Stimulated activated CD4-positive, alpha-beta T cell treated with anti-CD3 and anti-CD28 coated beads, Interleukin-4, amount 100 ng/mL, for 1 hour (primary cell): ENCODE measurements around the gene ZBTB1.
"Not testable (repeated sequence)": the region's sequence is repeated elsewhere in the genome, so short reads cannot be mapped to it uniquely, and the experiment has no call there.

Source experiments
- DNase-seq: peaks from one replicate; pipeline ENCODE4 v3.0.0-alpha.2; 2020

The ZBTB1 gene

DNA sequence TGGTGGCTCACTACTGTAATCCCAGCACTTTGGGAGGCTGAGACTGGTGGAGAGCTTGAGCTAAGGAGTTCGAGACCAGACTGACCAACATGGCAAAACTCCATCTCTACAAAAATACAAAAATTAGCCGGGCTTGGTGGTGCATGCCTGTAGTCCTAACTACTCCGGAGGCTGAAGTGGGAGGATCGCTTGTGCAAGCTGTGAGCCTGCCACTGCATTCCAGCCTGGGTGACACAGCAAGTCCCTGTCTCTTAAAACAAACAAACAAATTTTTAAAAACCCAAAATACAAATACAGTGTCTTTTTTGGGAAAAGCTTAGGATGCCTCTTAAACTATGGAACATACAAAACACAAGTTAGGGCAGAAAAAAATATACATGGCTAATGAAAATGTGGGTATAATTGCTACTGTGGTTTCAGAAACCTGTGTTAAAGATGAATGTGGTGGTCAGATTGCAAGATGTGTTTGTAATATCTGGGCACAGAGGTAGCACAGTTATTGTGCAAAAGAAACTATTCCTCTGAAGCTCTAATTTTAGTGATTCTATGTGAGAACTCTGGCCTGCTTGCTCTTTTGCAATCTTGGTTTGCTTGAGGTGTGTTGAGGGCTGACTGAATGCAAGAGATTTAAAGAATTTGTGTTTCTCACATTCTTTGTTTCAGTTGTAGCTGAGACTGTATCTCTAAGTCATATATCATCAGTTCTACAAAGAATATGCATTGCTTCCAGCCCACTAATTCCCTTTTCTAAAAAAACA is 32.1 kb downstream of the ZBTB1 start:
- DNase-seq = no peak

DNA sequence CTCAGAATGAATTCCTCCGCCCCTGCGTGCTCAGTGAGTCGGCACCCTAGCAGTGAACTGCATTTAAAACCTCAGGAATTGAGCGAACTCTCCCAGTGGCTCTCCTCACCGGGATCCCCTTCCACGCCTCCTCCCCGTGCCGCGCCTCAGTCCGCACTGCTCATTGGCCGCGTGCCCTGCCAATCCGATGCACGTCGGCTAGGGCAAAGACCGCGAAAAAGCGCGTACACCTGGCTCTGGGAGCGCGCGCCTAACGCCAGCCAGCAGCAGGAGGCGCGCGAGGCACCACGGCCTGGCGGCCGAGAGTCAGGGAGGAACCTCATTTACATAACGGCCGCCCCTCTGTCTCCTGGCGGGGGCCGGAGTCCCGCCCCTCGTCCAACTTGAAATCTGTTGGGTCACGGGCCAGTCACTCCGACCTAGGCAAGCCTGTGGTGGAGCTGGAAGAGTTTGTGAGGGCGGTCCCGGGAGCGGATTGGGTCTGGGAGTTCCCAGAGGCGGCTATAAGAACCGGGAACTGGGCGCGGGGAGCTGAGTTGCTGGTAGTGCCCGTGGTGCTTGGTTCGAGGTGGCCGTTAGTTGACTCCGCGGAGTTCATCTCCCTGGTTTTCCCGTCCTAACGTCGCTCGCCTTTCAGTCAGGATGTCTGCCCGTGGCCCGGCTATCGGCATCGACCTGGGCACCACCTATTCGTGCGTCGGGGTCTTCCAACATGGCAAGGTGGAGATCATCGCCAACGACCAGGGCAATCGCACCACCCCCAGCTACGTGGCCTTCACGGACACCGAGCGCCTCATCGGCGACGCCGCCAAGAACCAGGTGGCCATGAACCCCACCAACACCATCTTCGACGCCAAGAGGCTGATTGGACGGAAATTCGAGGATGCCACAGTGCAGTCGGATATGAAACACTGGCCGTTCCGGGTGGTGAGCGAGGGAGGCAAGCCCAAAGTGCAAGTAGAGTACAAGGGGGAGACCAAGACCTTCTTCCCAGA is 35.9 kb downstream of the ZBTB1 start, which contains the start of gene HSPA2:
HSPA2 (plus strand) TSS at position 534 of the 995 bp plus-strand sequence; CDS start at position 643, 109 bp downstream.
- peak; percentile 96 for DNase-seq

DNA sequence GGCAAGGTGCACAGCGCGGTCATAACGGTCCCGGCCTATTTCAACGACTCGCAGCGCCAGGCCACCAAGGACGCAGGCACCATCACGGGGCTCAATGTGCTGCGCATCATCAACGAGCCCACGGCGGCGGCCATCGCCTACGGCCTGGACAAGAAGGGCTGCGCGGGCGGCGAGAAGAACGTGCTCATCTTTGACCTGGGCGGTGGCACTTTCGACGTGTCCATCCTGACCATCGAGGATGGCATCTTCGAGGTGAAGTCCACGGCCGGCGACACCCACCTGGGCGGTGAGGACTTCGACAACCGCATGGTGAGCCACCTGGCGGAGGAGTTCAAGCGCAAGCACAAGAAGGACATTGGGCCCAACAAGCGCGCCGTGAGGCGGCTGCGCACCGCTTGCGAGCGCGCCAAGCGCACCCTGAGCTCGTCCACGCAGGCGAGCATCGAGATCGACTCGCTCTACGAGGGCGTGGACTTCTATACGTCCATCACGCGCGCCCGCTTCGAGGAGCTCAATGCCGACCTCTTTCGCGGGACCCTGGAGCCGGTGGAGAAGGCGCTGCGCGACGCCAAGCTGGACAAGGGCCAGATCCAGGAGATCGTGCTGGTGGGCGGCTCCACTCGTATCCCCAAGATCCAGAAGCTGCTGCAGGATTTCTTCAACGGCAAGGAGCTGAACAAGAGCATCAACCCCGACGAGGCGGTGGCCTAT is 36.8 kb downstream of the ZBTB1 start:
- DNase-seq = peak; percentile 11

DNA sequence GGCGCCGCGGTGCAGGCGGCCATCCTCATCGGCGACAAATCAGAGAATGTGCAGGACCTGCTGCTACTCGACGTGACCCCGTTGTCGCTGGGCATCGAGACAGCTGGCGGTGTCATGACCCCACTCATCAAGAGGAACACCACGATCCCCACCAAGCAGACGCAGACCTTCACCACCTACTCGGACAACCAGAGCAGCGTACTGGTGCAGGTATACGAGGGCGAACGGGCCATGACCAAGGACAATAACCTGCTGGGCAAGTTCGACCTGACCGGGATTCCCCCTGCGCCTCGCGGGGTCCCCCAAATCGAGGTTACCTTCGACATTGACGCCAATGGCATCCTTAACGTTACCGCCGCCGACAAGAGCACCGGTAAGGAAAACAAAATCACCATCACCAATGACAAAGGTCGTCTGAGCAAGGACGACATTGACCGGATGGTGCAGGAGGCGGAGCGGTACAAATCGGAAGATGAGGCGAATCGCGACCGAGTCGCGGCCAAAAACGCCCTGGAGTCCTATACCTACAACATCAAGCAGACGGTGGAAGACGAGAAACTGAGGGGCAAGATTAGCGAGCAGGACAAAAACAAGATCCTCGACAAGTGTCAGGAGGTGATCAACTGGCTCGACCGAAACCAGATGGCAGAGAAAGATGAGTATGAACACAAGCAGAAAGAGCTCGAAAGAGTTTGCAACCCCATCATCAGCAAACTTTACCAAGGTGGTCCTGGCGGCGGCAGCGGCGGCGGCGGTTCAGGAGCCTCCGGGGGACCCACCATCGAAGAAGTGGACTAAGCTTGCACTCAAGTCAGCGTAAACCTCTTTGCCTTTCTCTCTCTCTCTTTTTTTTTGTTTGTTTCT is 37.6 kb downstream of the ZBTB1 start:
- DNase-seq = no peak

DNA sequence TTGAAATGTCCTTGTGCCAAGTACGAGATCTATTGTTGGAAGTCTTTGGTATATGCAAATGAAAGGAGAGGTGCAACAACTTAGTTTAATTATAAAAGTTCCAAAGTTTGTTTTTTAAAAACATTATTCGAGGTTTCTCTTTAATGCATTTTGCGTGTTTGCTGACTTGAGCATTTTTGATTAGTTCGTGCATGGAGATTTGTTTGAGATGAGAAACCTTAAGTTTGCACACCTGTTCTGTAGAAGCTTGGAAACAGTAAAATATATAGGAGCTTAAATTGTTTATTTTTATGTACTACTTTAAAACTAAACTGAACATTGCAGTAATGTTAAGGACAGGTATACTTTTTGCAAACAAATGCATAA is 38.2 kb downstream of the ZBTB1 start:
- no peak for DNase-seq

DNA sequence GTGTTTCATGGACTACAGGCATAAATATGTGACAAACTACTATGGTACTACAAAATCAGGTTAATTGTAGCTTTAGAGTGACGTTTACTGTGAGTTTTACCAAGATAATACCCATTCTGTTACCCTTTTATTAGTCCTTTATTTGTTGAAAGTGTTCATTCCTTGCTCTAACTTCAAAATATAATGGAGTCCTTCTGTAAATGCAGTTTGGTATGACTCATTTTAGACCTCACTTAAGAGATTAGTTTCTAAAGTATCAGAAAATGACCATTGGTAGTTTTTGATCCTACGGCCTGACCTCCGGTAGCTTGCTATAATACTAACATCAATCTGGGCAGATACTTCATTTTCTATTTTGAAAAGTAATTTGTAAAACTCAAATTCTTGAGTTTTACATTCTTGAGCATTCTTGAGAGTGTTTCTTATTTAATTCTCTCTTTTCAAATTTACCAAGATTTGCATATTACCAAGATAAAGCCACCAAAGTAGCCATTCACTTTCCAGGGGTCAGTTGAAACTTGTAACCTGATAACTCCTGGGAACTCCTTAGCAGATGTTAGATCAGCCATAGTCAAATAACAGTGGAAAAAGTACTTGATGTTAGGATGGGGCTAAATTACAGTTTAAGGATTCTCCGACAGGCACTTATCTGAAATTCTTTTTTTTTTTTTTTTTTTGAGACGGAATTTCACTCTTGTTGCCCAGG is 40.2 kb downstream of the ZBTB1 start:
- no peak for DNase-seq

DNA sequence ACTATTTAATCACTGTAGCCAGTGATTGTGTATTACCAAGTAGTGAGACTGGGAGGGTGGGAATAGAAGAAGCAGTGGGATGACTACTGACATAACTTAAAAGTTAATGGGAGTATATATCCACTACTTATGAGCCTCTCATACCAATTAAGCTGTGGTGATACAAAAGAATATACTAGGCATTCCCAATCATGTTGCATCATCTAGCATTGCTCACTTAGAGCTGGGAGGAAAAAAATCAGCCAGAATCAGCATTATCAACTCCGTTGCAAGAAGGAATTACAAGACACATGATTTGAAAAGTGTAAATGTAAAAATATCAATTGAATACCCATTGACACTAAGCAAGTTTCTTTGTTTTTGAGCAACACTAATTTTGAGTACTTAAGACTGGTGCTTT is 44.4 kb downstream of the ZBTB1 start:
- DNase-seq = no peak

DNA sequence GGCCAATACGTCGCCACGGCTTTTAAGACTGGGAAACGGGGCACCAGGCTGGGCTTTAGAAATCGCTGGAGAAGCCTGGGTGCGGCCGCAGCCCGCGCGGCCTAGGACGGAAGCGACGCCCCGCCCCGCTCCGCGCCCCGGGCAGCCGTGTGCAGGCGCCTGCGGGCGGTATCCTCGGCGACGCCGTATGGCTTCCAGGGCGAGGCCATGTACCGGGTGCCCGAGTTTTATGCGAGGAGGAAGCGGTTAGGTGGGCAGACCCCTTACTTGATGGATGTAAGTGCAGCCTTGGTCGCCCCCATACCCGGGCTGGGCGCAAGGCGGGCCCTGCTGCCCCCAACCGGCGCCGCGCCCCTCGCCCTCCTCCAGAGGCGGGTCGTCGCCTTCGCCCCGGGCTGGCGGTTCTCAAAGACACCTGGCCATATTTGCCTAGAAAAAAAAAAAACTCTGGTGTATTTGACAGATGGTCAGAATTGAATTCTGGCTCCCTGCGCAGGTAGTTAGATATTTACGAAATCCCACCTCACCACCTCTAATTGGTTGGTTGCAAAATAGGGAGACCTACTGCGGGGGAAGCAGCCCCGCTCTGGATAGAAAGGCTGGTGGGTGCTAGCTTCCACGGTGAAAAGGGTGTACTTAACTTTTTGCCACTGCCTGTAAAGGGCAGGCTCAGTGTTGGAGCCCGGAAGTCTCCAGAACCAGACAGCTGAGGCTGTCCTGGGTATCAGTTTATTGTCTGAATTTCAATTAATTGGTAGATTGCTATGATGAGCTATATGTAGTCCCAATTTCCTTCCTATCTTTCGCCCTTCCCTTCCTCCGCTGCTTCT is 45.4 kb downstream of the ZBTB1 start, which contains the start of gene PPP1R36:
PPP1R36 (plus strand) TSS at position 171 of the 830 bp plus-strand sequence; CDS start at position 208, 37 bp downstream.
- peak; percentile 53 for DNase-seq

DNA sequence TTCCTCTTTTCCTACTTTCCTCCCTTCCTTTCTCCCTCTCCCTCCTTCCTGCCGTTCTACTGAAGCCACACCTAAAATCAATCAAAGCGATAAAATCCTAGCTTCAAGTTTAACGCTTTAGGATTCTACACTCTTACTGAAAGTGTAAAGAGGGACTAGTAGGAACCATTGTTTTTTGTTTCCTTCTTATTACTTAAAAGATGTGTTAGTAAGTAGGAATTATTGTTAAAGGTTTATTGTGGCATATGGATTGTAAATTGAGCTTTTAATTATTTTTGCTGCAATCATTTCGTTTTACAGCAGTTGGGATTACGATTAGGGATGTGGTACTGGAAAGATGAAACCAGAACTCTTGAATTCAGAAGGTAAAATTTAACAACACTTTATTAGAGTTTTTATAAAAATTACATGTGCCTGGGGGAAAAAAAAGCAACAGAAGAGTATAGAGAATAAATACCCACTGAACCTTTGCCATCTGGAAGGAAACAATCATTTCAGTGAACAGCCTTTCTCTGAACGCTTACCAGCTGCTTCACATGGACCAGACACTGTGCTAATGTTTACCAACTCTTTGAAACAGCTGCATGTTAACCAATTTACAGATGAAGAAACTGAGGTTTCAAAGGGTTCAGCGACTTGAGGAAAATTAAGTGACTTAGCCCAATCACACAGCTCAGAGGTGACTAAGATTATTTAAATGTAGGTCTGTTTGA is 46.2 kb downstream of the ZBTB1 start:
- DNase-seq = no peak

DNA sequence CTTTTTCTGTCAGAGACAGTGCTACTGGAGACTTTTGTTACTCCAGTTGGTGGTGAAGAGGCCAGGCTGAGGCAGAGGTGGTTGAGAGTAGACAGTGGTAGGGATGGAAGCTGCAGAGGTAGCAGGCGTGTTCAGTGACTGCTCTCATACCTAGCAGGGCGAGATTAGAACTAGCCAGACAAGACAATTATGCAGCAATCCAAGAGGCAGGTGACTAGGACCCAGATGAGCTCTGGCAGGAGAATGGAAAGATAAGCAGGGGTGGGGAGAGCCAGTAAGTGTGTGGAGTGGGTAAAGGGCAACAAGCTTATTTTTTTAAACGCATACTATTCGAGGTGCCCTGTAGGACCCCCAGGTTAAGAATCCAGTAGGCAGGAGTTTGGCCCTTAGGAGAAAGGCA is 50.0 kb downstream of the ZBTB1 start:
- no peak for DNase-seq

DNA sequence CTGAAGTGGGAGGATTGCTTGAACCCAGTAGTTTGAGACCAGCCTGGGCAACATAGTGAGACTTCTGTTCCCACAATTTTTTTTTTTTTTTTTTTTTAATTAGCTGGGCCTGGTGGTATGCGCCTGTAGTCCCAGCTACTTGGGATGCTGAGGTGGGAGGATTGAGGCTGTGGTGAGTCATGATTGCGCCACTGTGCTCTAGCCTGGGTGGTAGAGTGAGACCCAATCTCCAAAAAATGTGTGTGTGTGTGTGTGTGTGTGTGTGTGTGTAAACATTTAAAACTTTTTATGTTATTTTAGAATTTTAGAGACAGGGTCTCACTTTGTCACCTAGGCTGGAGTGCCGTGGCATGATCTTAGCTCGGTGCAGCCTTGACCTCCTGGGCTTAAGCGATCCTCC is 52.0 kb downstream of the ZBTB1 start:
- no peak for DNase-seq

DNA sequence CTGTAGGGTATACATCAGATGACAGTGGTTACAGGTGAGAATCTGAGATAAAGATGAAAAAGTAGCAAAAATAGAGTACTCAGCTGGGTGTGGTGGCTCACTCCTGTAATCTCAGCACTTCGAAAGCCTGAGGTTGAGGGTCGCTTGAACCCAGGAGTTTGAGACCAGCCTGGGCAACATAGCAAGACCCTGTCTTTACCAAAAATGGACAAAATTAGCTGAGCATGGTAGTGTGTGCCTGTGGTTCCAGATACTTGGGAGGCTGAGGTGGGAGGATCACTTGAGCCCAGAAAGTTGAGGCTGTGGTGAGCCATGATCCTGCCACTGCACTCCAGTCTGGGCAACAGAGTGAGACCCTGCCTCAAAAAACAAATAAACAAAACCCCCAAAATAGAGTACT is 53.6 kb downstream of the ZBTB1 start:
- DNase-seq = not testable (repeated sequence)

DNA sequence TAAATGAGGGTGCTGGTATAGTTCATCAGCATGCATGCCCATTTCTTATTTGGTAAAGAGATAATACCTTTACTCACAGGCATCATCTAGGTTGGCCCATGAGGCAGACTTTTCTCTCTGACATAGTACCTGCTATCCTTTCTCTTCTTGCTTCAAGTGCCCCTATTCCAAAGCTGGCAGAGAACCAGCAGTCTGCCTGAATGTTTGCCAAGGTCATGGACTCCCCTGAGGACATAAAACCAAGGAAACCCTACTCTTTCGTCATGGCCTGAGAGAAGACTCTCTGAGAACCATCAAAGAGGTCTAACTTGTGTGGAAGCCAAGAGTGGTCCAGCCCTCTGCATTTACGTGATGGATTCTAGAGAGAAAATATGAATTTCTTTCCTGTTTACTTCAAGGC is 57.1 kb downstream of the ZBTB1 start:
- DNase-seq = no peak

DNA sequence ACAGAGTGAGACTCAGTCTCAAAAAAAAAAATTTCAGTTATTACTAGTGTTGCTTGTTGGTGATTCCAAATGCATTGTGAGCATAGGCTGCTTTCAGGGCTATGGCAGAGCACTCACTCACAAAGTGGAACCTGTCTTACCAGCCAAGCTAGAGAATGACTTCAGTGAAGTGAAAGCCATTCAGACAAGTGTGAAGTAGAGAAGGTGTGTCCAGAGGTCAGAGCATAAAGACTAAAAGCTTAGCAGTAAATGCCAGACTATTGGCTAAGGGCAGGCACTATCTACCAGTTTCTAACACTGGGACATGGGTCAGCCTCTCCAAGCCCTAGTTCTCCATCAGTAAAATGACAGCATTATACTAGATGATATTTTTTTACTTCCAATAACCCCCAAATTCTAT is 57.9 kb downstream of the ZBTB1 start:
- no peak for DNase-seq

DNA sequence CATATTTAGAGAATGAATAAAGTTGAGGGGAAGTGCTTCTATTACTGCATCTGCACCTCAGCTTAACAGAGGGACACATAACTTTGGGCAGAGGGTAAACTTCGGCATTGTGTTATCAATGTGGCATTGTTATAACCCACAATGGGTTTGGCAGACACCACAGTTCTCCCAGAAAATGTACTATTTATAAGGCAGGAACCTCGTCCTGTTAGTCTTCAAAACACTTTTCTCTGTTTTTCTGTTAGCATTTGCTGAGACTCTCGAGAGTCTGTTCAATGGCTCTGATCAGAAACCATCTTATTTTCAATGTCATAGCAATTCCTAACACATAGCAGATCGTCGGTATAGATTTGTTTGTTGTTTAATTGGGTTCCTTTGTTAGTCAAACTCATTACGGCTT is 59.1 kb downstream of the ZBTB1 start:
- DNase-seq = no peak

DNA sequence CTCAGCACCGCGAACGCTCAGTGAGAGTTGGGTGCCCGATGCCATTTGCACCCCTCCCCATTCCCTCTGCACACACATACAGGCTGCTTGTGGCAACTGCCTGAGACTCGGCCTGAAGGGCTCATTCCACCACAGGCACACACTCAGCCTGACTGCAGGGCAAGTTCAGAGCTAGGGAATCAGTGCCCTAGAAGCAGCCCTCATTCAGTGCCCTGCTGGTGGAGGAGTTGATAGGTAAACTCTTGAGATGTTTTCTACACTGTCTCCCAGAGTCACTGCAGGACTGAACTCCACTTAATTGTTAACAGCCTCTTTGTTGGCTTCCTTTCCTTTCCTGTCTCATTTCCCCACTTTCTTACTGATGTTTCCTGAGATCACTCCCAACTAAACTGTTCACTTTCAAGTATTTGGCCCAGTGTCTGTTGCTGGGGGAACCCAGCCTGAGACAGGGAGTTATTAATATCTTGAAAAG is 62.1 kb downstream of the ZBTB1 start:
- DNase-seq = no peak

DNA sequence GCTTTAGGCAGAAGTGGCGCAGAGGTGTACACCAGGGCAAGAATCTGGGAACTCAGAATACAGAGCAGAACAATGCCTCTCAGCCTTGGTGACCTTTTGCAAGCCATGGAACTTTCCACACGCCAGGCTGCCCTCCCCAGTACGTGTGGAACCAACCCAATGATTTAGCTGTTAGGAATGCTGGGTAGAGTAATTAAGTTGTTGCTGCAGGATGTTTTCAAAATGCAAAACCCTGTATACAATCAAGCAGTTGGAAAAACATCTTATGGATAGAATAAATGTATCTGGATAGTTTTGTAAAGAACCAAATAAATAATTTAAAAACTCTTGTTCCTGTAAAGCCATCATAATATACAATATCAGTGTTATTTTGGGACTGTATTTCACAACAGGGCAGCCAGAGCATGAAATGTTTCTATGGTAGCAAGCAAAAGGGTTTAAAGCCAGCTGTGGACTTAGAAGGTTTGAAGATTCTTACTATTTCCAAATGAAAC is 64.6 kb downstream of the ZBTB1 start:
- DNase-seq = no peak

DNA sequence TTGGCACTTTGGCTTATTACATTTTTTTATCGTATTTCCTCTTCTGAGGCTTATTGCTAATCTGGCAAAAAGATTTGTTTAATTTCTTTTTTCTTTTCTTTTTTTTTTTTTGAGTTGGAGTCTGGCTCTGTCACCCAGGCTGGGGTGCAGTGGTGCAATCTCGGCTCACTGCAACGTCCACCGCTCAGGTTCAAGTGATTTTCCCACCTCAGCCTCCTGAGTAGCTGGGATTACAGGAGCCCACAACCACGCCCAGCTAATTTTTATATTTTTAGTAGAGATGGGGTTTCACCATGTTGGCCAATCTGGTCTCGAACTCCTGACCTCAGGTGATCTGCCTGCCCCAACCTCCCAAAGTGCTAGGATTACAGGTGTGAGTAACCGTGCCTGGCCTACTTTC is 65.1 kb downstream of the ZBTB1 start:
- DNase-seq = not testable (repeated sequence)

DNA sequence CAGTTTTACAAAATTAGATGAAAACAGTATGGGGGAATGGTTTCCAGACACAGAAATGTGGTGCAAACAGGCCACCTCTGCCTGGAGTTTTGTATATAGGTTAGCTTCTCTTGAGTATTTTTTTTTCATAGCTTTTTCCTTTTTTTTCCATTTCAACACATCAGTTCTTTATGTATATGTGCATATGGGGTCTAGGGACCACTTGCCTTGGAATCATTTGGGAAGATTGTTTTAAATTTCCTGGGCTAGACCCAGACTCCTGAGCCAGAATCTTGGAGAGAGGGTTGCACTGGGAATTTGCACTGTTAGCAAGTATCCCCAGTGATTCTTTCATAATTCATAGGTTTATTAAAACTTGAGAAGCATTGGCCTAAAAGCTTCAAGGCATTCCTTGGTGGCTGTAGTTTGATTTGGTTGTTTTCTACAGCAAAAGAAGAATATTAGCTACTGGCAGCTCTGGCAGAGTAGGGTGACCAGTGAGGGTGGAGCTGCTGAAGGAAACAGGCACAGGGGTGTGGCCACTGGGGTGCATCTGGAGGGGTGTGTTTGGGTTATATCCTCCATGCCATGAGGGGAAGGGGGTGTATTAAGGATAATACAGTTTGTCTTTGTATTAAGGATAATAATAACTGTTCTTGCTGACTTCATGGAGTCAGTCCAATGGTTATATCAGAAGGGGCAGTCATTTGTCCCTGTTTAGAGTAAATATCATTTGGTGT is 68.0 kb downstream of the ZBTB1 start:
- DNase-seq = no peak
